NT2/D1 (cell line): ENCODE measurements around the gene SPRTN.

Experiments
- DNase-seq: peaks from one replicate; pipeline ENCODE4 v3.0.0-alpha.2; 2011; ENCODE audit warnings: low read depth, low spot score
- H3K27me3 ChIP-seq: 2 replicates; pipeline ENCODE4 v1.6.0; 2011; ENCODE audit warnings: mild to moderate bottlenecking; ENCODE audit not compliant: insufficient read length, insufficient read depth
- H3K36me3 ChIP-seq: 2 replicates; pipeline ENCODE4 v1.6.1; 2011; ENCODE audit warnings: mild to moderate bottlenecking, low read length, mixed read lengths; ENCODE audit not compliant: insufficient read depth, insufficient read length
- H3K4me1 ChIP-seq: 2 replicates; pipeline ENCODE4 v1.5.1; 2011; ENCODE audit not compliant: insufficient read depth, insufficient read length
- H3K4me3 ChIP-seq: 2 replicates; pipeline ENCODE4 v1.5.1; 2011; ENCODE audit warnings: low read depth; ENCODE audit not compliant: insufficient read length
- H3K9ac ChIP-seq: 2 replicates; pipeline ENCODE4 v1.6.0; 2011; ENCODE audit warnings: low read depth; ENCODE audit not compliant: insufficient read length
- H3K9me3 ChIP-seq: 2 replicates; pipeline ENCODE4 v1.5.1; 2011; ENCODE audit warnings: mild to moderate bottlenecking, low read length; ENCODE audit not compliant: insufficient read depth
- SUZ12 ChIP-seq: IDR thresholded peaks from 2 replicates; pipeline ENCODE4 v1.6.1; 2011; ENCODE audit not compliant: insufficient read length, insufficient read depth; ENCODE audit errors: extremely low read depth
- YY1 ChIP-seq: IDR thresholded peaks from 2 replicates; pipeline ENCODE4 v1.6.1; 2011; ENCODE audit not compliant: insufficient read length, insufficient read depth
- ZNF274 ChIP-seq: IDR thresholded peaks from 2 replicates; pipeline ENCODE4 v1.6.1; 2011; ENCODE audit warnings: mild to moderate bottlenecking, low read depth, low read length

The SPRTN gene

GRCh38 chr1:231381729-231382128, 43.6 kb downstream of the SPRTN start:
- Histone ChIP-seq H3K9me3 (no peaks in the 10 kb centered on the region), H3K4me3 (no peak overlapping the region), H3K36me3 (no peaks in the 10 kb centered on the region), H3K9ac (no peak overlapping the region), H3K27me3 (no peaks in the 10 kb centered on the region), H3K4me1 (no peaks in the 10 kb centered on the region)
- TF ChIP-seq SUZ12 (no peak), ZNF274 (no peak), YY1 (no peak)
- no peak for DNase-seq

GRCh38 chr1:231382426-231382825, 44.3 kb downstream of the SPRTN start:
- H3K9me3 ChIP-seq = no peaks in the 10 kb centered on the region
- no peak for DNase-seq
- H3K4me1 ChIP-seq = no peaks in the 10 kb centered on the region
- no peaks in the 10 kb centered on the region for H3K36me3 ChIP-seq
- no peak overlapping the region for H3K9ac ChIP-seq
- no peaks in the 10 kb centered on the region for H3K27me3 ChIP-seq
- TF ChIP-seq YY1 (no peak), SUZ12 (no peak), ZNF274 (no peak)
- no peak overlapping the region for H3K4me3 ChIP-seq

GRCh38 chr1:231383159-231383860, 45.2 kb downstream of the SPRTN start:
- Histone ChIP-seq H3K9ac (no peak overlapping the region), H3K9me3 (no peaks in the 10 kb centered on the region), H3K36me3 (no peaks in the 10 kb centered on the region), H3K4me3 (no peak overlapping the region), H3K27me3 (no peaks in the 10 kb centered on the region), H3K4me1 (no peaks in the 10 kb centered on the region)
- TF ChIP-seq YY1 (no peak), ZNF274 (no peak), SUZ12 (no peak)
- no peak for DNase-seq

- Histone ChIP-seq H3K27me3 (no peaks in the 10 kb centered on the region), H3K9ac (no peak overlapping the region), H3K4me3 (no peak overlapping the region), H3K4me1 (no peaks in the 10 kb centered on the region), H3K9me3 (no peaks in the 10 kb centered on the region), H3K36me3 (no peaks in the 10 kb centered on the region)
- no peak for DNase-seq
- no peak for TF ChIP-seq YY1
- TF ChIP-seq ZNF274 = no peak
- TF ChIP-seq SUZ12 = no peak
Measured at GRCh38 chr1:231384696-231385415, 46.8 kb downstream of the SPRTN start.

- DNase-seq = no peak
- Histone ChIP-seq H3K27me3 (no peaks in the 10 kb centered on the region), H3K9ac (no peak overlapping the region), H3K4me1 (no peaks in the 10 kb centered on the region), H3K4me3 (no peak overlapping the region), H3K36me3 (no peaks in the 10 kb centered on the region), H3K9me3 (no peaks in the 10 kb centered on the region)
- TF ChIP-seq YY1 (no peak), ZNF274 (no peak), SUZ12 (no peak)
Measured at GRCh38 chr1:231385416-231385748, 47.3 kb downstream of the SPRTN start.

GRCh38 chr1:231386466-231386865, 48.4 kb downstream of the SPRTN start:
- H3K27me3 ChIP-seq = no peaks in the 10 kb centered on the region
- no peak overlapping the region for H3K4me3 ChIP-seq
- no peak overlapping the region for H3K9ac ChIP-seq
- H3K9me3 ChIP-seq = no peaks in the 10 kb centered on the region
- DNase-seq = no peak
- H3K4me1 ChIP-seq = no peaks in the 10 kb centered on the region
- no peaks in the 10 kb centered on the region for H3K36me3 ChIP-seq
- TF ChIP-seq YY1 (no peak), ZNF274 (no peak), SUZ12 (no peak)

- TF ChIP-seq YY1 (no peak), SUZ12 (no peak), ZNF274 (no peak)
- H3K4me1 ChIP-seq = no peaks in the 10 kb centered on the region
- no peaks in the 10 kb centered on the region for H3K27me3 ChIP-seq
- no peak for DNase-seq
- no peak overlapping the region for H3K4me3 ChIP-seq
- no peaks in the 10 kb centered on the region for H3K9me3 ChIP-seq
- H3K36me3 ChIP-seq = no peaks in the 10 kb centered on the region
- no peak overlapping the region for H3K9ac ChIP-seq
Measured at GRCh38 chr1:231387770-231388669, 49.9 kb downstream of the SPRTN start.
